Effector CD4-positive, alpha-beta T cell (primary cell): ENCODE measurements around the gene HSD17B12.
"Not testable (repeated sequence)": the region's sequence is repeated elsewhere in the genome, so short reads cannot be mapped to it uniquely, and the experiment has no call there.

Source experiments
- DNase-seq: peaks from one replicate; pipeline ENCODE4 v3.0.0-alpha.2; 2020
- total RNA-seq: gene quantifications from one replicate; lab custom pipeline; 2026; lab: John Stamatoyannopoulos, UW

The HSD17B12 gene
- total RNA-seq, result 12.4 reads per million, percentile 36 among the genes with 10 or more reads in this experiment

DNA sequence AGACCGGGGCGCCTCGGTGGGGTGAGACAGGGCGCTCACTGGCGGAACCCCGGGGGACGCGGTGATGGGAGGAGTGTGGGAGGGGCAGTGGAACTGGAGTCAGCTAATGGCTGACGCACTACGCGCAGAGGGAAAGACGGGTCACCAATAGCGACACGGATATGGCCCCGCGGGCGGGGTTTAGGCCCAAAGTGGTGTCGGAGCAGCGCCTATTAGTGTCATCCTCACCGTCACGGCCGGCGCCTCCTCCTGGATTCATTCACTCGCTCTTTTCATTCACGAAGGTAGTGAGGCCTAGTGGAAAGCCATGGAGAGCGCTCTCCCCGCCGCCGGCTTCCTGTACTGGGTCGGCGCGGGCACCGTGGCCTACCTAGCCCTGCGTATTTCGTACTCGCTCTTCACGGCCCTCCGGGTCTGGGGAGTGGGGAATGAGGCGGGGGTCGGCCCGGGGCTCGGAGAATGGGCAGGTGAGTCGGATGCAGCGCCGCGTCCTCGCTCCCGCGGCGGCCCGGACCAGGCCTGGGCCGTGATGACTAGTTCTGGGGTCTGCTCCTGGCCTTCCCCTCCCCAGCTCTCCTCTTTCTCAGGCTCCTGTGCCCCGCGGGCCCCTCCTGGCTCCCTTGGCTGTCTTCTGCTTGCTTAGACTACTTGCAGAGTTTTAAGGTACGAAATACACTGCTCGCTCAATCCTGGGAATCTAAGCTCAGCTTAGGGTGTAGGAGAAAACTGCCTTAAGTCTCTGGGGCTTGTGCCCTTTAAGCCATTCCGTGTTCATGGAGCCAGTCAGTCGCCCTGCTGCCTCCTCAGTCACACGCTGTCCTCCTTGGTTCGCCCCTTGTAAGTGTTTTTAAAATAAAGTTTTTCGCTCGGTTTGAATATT lies at the start of gene HSD17B12:
TSS of gene HSD17B12 (plus strand) at position 218 of the 880 bp plus-strand sequence. CDS start at position 308, 90 bp downstream.
- peak; percentile 99 for DNase-seq

DNA sequence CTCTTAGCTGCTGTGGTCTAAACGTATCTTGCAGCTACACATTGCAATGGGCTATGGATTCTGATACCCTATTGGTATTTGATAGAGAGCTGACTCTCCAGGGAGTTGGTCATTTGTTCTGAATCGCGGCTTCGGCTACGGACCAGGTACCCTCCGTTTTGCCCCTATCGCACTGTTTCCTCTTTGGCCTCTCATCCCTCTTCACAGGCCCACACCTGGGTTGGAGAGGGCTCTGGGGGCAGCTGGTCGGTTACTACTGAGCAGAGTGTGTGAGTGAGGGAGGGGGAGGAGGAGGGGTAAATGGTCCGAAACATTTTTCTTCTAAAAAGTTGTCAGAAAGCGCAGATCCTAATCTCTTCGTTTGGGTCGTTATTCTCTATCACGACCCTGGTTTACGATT lies 48.8 kb upstream of the HSD17B12 start:
- DNase-seq, result no peak

DNA sequence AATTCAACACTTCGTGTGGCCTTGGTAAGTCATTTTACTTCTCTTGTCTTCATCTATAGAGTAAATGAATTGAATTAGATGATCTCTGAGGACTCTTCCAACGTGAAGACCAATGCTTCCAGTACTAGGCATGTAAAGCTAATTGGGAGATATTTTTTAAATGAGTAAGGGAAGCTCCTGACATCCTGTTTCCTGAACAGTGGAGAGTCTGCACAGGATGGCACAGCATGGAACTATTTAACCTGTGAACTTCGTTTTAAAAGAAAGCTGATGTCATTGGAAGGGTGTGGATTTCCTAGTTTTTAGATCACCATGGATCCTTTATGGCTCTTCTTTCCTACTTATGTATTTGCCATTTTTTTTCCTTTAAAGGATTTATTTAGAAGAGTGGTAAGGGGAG lies 48.4 kb upstream of the HSD17B12 start:
- no peak for DNase-seq

DNA sequence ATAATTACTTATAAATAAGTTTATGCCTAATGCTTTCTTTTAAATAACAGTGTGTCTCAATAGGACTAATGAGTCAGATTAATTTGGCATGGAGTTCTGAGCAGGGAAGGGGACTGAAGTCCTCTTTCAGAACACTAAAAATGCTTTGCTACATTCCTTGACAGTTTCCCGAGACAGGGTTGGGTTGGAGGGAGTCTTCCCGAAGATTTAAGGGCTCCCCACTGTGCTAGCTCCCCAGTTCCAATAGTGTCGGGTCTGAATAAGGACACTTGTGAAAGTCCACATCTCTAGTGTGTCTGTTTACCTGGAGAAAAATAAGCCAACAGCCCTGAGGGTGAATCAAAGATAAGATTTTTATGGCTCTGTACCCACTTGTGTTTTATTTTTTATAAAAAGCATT lies 41.8 kb upstream of the HSD17B12 start:
- DNase-seq, result no peak

DNA sequence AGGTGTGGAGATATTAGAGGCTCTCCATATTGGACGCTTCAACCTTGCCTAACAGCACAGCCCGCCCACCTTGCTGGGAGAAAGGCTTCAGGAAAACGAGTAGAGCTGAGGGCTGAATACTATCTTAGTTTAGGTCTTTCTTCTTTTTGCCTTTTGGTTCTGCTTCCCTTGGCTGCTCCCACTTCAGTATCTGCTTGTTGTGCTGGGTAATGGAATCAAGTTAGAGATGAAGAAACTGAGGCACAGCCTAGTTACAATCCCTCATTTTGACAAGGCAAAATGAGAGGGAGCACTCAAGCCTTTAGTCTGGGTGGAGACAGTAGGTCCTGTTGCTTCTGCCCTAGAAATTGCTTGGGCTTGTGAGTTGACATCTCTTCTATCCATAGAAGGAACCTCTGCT lies 41.3 kb upstream of the HSD17B12 start:
- no peak for DNase-seq

DNA sequence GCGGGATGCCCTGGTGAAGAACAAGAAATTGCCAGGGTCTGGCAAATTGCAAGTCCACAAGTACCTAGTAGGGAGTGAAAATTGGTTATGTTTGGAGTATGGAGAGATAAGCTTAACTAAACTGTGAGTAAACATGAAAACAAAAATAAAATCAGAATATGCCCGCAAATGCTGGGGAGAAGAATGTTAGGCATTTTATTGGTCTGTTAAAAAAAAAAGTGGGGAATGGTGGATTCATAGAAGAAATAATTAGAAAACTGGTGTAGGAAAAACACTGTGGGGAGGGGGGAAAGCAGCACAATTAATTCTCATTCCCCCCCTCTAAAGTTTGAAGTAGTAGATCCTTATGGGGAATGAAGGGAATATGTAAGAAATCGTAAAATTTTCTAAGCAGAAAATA lies 40.6 kb upstream of the HSD17B12 start:
- no peak for DNase-seq

DNA sequence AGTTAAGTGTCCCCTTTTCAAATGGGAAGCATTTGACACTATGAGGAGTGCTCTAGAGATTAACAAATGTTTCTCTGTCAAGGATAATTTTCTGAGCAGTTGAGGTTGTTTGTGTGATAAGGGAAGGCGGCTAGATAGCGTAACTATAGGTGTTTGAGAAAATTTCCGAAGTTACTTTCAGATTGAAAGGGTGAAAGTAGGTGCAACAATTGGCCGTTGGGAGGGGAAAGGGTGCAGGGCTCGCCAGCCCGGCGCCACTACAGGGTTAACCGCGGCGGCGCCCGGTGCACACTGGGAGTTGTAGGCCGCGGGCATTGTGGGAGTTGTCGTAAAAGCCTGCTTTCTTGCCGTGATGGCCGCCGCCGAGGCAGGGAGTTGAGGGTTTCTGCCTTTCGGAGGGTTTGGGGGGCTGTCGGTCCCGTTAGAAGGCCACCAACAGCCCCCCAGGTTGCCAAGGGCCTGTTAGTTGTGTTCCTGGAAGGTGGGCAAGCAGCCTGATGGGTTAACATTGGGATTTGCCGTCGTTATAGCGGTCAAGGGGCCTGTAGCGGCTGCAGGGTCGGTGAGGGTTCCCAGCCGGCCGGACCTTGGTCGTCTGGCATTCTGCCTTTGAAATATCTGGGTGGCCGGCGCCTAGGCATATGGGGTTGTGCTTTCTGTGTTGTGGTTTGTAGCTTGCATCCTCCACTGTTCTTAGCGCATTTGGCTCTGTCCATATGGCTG lies 36.5 kb upstream of the HSD17B12 start:
- peak; percentile 83 for DNase-seq

DNA sequence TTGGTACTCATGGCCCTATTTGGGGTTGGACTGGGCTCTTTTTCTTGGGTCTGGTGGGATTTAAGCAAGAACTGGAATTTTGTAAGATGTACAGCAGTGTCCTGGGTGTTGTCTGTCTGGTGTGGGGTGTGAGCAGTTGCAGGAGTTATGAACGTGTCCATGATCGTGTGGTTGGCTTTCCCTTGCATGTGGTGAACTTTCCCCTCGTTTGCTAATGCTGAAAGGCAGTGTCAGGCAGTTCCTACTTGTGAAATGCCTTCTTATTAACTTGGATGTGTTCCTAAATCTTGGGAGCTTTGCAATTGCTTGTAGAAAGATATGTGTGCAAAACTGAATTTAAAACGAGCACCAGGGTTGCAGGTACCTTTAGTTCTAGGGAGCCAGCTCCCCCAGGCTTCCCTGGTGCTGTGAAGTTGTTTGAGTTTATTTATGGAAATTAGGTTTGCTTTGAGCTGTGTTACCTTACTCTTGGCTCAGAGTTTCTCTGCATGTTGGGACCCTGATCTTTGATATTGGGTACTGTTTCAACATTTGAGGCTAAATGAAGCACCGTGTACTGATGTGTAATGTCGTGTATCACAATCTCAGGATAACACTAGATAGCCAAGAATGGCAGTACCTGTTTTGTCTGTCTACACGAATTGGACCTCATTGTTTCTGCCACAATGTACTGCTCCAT lies 35.8 kb upstream of the HSD17B12 start:
- no peak for DNase-seq

DNA sequence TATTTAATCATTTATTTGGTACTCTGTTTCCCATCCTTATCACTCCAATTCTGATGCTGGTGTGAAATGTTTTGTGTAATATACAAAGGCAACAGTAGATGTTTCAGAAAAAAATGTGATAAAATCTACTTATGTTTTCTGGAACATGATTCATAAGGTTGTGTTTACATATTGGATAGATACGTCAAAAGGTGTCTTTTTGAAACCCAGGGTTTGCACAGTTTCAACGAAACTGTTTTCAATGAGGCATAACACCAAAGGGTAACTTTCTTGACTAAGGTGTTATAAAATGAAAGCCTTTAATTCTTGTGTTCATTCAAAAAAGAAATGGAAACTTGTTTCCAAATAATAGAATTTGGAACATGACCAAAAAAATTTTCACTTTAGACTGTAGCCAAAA lies 33.8 kb upstream of the HSD17B12 start:
- no peak for DNase-seq

DNA sequence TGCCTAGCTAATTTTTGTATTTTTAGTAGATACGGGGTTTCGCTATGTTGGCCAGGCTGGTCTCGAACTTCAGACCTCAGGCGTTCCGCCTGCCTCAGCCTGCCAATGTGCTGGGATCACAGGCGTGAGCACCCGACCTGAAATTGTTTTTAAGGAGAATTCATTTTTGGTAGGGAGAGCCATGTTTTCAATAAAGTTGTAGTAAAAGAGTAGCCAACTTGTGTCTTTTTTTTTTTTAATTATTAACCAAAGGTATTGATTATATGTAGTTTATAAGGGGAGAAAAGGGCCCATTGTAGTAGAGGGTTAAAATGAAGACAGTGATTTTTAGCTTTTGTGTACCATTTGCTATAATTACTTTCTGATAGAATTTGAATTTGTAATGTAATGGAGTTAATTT lies 31.6 kb upstream of the HSD17B12 start:
- no peak for DNase-seq

DNA sequence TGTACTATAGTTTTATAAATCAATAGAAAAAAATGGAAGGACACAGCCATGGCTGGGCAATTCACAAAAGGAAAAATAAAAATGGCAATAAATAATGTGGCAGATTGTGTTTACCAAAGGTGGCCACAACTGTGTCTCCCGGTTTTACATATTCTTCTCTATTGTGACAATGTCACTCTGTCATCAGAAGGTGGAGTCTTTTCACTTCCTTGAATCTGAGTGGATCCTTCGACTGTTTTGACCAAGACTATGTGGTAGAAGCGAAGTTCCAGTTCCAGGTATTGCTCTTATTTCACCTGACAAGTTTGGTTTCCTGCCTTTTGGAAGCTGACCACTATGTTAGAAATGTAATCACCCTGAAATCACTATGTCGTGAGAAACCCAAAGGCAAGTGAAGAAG lies 31.0 kb upstream of the HSD17B12 start:
- no peak for DNase-seq

DNA sequence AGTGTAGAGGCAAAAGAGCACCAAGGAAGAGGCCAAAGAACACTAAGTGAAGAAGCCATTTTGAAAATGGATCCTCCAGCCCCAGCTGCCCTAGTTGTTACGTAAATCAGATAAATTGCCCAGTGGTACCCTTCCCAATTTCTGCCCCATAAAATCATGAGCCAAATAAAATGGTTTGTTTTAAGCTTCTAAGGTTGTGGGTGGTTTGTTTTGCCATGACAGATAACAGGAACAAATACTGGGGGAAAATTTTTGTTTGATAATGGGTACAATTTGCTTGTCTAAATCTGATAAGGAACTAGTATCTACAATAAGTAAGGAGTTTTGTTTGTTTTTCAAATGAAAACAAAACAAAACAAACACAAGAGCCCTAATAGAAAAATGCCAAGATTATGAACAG lies 30.6 kb upstream of the HSD17B12 start:
- DNase-seq, result no peak

DNA sequence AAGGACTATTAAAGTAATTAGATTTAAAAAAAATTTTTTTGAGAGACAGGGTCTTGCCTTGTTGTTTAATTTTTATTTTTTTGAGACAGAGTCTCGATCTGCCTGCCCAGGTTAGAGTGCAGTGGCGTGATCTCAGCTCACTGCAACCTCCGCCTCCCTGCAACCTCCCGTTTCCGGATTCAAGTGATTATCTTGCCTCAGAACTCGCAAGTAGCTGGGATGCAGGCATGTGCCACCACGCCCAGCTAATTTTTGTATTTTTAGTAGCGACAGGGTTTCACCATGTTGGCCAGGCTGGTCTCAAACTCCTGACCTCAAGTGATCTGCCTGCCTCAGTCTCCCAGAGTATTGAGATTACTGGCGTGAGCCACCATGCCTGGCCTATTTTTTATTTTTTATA lies 17.5 kb upstream of the HSD17B12 start:
- DNase-seq, result not testable (repeated sequence)

DNA sequence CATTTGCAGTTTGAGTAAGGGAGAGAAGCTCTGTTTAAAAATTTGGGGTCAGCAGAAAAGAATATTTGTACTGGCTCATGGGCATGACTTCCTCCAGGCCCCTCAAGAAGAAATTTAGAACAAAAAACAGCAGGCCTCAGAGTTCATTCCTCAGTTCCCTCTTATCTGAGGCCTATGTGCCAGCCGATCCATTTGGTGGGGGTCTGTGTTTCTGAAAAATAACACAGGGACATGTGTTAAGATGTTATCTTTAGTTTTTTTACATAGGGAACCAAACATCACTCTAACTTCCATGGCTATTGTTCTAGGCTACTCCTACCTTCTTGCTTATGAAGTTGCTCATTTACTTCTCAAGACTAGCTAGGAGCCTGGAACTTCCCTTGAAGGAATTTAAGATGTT lies 16.2 kb upstream of the HSD17B12 start:
- no peak for DNase-seq

DNA sequence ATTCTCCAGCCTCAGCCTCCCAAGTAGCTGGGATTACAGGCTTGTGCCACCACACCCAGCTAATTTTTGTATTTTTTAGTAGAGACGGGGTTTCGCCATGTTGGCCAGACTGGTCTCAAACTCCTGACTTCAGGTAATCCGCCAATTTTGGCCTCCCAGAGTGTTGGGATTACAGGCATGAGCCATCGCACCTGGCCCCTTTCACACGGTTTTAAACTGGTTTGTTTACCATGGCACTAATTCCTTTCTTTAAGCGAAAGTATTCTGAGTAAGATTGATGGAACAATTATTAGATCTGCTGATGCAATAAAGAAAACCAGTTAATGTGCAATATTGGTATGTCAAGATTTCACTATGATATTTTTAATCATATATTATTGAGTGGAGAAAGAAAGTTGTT lies 9.3 kb upstream of the HSD17B12 start:
- not testable (repeated sequence) for DNase-seq

DNA sequence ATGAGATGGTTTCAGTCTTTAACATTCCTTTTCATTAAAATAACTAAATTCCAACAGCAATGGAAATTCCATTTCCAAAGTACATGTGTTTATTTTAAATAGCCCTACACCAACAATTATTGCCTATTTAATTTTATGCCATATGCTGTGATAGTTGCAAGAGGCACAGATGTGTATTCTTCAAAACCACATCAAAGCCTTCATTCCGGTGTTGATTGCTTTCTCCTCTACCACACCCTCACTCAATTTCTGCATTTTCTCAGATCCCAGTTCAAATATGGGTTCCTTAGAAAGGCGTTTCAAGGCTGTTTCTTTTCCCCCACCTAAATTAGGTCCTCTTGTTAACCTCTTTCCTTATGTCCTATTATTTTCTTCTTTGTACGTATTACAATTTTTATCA lies 6.0 kb upstream of the HSD17B12 start:
- no peak for DNase-seq

DNA sequence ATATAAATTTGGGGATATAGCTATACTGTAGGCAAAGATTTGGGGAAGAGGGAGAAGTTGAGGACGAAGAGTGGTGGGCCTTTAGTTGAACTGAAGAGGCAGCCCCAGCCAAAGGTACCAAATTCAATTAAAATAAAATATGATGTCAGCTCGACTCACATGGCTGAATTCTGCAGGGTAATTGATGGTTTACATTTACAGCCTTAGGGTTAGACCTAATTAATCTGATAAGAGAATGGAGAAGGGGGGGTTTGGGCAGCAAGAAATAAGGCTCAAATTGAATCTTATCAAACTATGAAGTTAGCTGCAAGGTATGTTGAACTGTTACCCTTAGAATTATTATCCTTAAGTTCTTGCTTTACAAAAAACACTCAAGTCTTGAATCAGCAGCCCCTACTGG lies 3.6 kb upstream of the HSD17B12 start:
- no peak for DNase-seq

DNA sequence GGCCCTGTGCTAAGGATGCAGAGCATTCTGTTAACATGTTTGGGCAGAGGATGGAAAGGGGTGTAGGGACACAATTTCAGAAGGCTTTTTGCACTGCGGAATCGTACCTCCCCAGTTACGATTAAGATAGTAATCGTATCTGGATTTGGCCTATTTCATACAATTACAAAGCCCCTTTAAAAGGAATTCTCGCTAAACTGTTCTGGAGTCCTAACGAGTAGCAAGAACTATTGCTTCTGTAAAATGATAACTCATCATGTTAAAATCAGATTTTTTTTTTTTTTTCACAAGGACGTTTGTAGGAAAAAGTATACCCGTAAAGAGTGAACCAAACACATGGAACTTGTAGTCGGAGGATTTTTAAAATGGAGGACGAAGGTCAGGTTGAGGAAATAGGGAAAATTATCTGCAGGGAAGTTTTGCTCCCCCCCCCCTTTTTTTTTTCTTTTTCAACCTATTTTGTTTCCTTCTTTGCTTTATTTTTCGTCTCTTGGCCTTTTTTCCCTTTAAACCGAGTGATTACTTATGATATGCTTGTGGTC lies 934 bp downstream of the HSD17B12 start:
- no peak for DNase-seq

DNA sequence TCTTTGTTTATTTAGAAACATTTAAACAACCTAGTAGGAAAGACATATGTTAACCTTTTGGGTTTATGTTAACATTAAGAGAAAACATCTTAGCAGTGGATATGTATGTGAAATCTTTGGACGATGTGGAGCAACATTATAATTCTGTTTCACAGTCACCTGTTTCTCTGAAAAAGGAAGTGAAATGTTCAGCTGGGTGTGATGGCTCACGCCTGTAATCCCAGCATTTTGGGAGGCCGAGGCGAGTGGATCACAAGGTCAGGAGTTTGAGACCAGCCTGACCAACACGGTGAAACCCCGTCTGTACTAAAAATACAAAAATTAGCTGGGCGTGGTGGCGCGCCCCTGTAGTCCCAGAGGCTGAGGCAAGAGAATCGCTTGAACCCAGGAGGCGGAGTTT lies 1.5 kb downstream of the HSD17B12 start:
- not testable (repeated sequence) for DNase-seq

DNA sequence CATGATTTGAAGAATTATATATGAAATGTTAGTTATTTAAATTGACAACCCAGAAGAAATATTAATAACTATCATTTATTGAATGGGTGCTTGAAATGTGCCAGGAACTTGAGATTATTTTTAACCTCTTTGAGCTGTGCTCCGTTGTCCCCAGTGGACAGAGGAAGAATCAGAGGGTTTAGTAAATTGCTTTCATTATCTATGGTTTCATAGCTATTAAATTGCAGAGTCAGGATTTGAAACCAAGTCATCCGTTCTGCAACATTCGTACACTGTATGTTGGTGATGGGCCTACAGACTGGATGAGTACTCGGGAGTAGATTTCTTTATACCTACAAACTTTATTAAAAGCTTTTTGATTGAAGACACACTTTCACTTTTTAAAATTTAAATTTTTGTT lies 4.9 kb downstream of the HSD17B12 start:
- DNase-seq, result no peak

DNA sequence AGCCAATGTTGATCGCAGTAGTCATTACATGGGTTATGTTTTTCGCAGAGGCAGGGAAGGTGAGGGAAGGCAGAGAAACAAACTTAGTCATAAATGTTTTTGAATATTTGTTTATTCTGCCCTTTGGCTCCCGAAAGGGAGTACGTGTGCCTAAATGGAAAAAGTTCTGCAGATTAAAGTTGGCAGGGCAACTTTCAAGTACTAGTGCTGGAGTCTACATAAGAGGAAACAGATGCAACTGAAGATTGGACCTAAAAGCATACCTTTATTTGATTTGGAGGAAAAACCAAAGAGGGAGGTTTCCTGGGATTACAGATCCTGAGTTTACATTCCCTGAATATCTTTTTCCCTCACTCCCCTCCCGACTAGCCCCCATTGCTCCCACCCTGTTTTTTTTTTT lies 5.7 kb downstream of the HSD17B12 start:
- DNase-seq, result no peak

DNA sequence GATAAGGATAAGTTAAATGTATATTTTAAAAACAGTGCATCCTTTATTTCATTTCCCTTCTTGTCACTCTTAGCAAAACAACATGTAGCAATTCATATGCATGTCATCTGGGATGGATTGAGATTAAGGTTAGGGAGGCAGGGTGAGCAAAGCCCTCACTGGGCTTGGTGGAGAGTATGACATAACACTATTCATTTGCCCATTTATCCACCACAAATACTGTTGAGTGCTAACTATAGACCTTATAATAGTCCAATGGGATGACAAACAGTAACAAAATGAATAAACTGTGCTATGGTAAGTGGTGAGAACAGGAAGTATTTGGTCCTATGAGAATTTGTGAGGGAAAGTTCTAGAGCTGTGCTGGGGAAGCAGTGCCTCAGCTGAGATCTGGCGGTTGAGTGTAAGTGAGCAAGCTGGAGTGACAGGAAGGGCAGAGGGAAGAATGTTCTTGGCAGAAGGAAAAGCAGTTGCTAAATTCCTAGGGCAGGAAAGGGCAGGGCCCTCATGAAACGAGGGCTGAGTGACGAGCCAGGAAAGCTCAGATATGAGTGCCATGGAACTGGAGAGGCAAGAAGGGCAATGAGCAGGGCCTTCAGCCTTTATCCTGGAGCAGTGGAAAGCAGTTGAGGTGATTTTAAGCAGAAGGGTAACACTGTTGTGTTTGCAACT lies 6.7 kb downstream of the HSD17B12 start:
- no peak for DNase-seq

DNA sequence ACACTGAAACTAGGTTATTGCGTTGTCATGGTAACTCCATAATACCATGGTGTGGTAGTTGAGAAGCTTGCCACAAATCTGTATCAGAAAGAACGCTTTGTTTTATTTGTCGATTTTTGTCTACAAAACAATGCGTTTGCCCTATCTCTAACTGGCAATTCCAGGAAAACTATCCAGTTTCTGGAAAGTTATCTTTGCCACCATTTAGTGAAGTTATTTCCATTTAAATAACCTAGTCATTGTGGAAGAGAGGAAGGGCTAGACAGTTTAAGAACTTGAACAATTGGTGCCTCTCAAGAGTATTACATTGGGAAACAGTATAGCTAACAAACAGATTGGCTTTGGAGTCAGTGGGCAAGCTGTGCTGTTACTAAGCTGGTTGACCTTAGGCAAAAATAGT lies 7.9 kb downstream of the HSD17B12 start:
- no peak for DNase-seq
